Measurements from ENCODE around the gene MAD1L1. TPM values are rescaled to one million over a fixed set of nuclear protein-coding genes. Genes with fewer than 3 reads are reported as not detected.

Gene MAD1L1
- total and polyA plus RNA-seq, 2 of the 13 experiments (the other 11 are each of a cell fraction or from before 2014, with no cell fraction given), result 17.4 to 64.7 TPM

DNA sequence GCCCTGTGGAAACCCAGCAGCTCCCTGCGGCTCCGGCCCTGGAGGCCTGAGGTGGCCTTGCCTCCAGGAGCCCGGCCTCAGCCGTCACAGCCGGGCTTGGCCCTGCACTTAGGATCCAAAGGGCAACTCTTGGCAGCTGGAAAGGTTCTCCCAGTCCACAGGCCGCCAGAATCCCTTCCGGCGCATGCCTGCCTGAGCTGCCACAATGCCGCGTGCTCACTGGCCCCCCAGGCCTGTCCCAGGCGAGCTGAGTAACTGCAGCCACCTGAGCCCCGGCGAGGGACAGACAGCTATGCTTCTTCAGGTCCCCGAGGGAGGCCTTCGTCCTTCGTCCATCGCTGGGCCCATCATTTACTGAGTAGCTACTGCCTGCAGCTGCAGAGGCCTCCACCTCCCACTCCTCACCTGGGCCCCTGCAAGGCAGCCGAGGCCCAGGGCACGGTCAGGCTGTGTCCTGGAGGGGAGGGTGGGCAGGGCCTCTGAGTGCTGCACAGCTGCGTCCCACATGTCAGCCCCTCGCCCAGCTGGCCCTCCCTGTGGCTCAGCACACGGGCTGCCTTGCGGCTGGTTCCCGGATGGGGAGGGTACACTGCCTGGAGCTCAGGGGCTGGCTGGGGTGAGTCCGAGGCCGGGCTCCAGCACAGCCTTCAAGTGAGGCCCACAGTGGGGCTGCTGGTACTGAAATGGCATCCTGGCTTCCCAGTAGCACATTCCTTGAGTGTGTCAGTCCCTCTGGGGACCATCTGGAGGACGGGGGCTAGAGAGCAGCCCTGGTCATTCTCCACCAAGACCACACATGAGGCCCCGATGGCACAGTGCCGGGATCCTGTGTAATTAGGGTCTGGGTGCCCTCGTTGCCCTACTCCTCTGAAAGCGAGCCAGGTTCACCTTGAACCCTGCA, 390.2 kb downstream of the MAD1L1 start (continued):
- TF ChIP-seq ZNF253 (CRISPR knock-in tag; IDR thresholded peaks at IDR 0.05; ENCODE audit: borderline replicate concordance) (no peak), TGIF2 (CRISPR knock-in tag; IDR thresholded peaks at IDR 0.05) (no peak), ZC3H4 (CRISPR knock-in tag; IDR thresholded peaks at IDR 0.05; ENCODE audit: borderline replicate concordance) (no peak), ZNF749 (CRISPR knock-in tag; IDR thresholded peaks at IDR 0.05; ENCODE audit: borderline replicate concordance) (no peak), PITX1 (CRISPR knock-in tag; IDR thresholded peaks at IDR 0.05) (peak; percentile 43; the same call in 1 of the 2 replicates), KAT7 (CRISPR knock-in tag; IDR thresholded peaks at IDR 0.05; ENCODE audit: borderline replicate concordance) (no peak), KDM5B (CRISPR knock-in tag; IDR thresholded peaks at IDR 0.05; ENCODE audit: borderline replicate concordance) (peak; percentile 39; the same call in 1 of the 2 replicates), GATAD2A (CRISPR knock-in tag; IDR thresholded peaks at IDR 0.05) (peak; percentile 72), ZSCAN29 (CRISPR knock-in tag; conservative IDR thresholded peaks at IDR 0.05) (no peak), RXRB (CRISPR knock-in tag; IDR thresholded peaks at IDR 0.05; ENCODE audit: borderline replicate concordance) (peak; percentile 59), RELA (CRISPR knock-in tag; IDR thresholded peaks at IDR 0.05) (no peak), ZSCAN21 (CRISPR knock-in tag; IDR thresholded peaks at IDR 0.05; ENCODE audit: borderline replicate concordance) (no peak), FOXC1 (CRISPR knock-in tag; IDR thresholded peaks at IDR 0.05; ENCODE audit: borderline replicate concordance) (0 out of 2 replicates have a peak, but pooled peaks have one; percentile 47), RAD21 (CRISPR knock-in tag; IDR thresholded peaks at IDR 0.05) (peak; percentile 63), ZNF792 (CRISPR knock-in tag; IDR thresholded peaks at IDR 0.05) (no peak), CENPX (CRISPR knock-in tag; IDR thresholded peaks at IDR 0.05) (no peak), SP1 (IDR thresholded peaks at IDR 0.05) (no peak), SP1 (CRISPR knock-in tag; IDR thresholded peaks at IDR 0.05) (no peak), PAX8 (CRISPR knock-in tag; IDR thresholded peaks at IDR 0.05; ENCODE audit: borderline replicate concordance) (no peak), RFXAP (CRISPR knock-in tag; IDR thresholded peaks at IDR 0.05; ENCODE audit: borderline replicate concordance) (no peak)
- TF ChIP-seq, protein P1, sequence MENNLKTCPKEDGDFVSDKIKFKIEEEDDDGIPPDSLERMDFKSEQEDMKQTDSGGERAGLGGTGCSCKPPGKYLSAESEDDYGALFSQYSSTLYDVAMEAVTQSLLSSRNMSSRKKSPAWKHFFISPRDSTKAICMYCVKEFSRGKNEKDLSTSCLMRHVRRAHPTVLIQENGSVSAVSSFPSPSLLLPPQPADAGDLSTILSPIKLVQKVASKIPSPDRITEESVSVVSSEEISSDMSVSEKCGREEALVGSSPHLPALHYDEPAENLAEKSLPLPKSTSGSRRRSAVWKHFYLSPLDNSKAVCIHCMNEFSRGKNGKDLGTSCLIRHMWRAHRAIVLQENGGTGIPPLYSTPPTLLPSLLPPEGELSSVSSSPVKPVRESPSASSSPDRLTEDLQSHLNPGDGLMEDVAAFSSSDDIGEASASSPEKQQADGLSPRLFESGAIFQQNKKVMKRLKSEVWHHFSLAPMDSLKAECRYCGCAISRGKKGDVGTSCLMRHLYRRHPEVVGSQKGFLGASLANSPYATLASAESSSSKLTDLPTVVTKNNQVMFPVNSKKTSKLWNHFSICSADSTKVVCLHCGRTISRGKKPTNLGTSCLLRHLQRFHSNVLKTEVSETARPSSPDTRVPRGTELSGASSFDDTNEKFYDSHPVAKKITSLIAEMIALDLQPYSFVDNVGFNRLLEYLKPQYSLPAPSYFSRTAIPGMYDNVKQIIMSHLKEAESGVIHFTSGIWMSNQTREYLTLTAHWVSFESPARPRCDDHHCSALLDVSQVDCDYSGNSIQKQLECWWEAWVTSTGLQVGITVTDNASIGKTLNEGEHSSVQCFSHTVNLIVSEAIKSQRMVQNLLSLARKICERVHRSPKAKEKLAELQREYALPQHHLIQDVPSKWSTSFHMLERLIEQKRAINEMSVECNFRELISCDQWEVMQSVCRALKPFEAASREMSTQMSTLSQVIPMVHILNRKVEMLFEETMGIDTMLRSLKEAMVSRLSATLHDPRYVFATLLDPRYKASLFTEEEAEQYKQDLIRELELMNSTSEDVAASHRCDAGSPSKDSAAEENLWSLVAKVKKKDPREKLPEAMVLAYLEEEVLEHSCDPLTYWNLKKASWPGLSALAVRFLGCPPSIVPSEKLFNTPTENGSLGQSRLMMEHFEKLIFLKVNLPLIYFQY (CRISPR knock-in tag; IDR thresholded peaks at IDR 0.05; ENCODE audit: borderline replicate concordance), result no peak
- TF ChIP-seq, protein P2, sequence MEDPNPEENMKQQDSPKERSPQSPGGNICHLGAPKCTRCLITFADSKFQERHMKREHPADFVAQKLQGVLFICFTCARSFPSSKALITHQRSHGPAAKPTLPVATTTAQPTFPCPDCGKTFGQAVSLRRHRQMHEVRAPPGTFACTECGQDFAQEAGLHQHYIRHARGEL (CRISPR knock-in tag; IDR thresholded peaks at IDR 0.05), result no peak
- TF ChIP-seq, protein P3, sequence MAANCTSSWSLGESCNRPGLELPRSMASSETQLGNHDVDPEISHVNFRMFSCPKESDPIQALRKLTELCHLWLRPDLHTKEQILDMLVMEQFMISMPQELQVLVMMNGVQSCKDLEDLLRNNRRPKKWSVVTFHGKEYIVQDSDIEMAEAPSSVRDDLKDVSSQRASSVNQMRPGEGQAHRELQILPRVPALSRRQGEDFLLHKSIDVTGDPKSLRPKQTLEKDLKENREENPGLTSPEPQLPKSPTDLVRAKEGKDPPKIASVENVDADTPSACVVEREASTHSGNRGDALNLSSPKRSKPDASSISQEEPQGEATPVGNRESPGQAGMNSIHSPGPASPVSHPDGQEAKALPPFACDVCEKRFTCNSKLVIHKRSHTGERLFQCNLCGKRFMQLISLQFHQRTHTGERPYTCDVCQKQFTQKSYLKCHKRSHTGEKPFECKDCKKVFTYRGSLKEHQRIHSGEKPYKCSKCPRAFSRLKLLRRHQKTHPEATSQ (CRISPR knock-in tag; IDR thresholded peaks at IDR 0.05; ENCODE audit: borderline replicate concordance), result no peak

Measured in HepG2 (cell line).